SK-N-MC (cell line): ENCODE measurements around the gene ETFA.

ENCODE experiments used
- EZH2 ChIP-seq: fragments of 200-600 bp; sonication (generic); IDR thresholded peaks from one replicate; pipeline ENCODE4 v1.6.1; 2017; ENCODE audit warnings: antibody characterized with exemption
- FOXP2 ChIP-seq: optimal IDR thresholded peaks from 2 replicates; pipeline ENCODE3; 2011; ENCODE audit warnings: mild to moderate bottlenecking, moderate library complexity; ENCODE audit not compliant: insufficient read depth; ENCODE audit errors: extremely low read length, control extremely low read depth
- POLR2AphosphoS5 ChIP-seq: IDR thresholded peaks from 2 replicates; pipeline ENCODE4 v1.6.1; 2012; ENCODE audit warnings: mild to moderate bottlenecking, low read depth, low read length, borderline replicate concordance

- TF ChIP-seq POLR2AphosphoS5 (no peak), EZH2 (no peak), FOXP2 (no peak)
Observed at GRCh38 chr15:76296849-76297248, 14.4 kb downstream of the ETFA start.
